Stimulated activated CD4-positive, alpha-beta T cell treated with anti-CD3 and anti-CD28 coated beads, Interleukin-4, amount 100 ng/mL, for 4 hours (primary cell): ENCODE results near the gene PIK3R1.

Experiments
- DNase-seq, 2 experiments: peaks; one replicate each; pipeline ENCODE4 v3.0.0-alpha.2; 2020

The PIK3R1 gene

DNA sequence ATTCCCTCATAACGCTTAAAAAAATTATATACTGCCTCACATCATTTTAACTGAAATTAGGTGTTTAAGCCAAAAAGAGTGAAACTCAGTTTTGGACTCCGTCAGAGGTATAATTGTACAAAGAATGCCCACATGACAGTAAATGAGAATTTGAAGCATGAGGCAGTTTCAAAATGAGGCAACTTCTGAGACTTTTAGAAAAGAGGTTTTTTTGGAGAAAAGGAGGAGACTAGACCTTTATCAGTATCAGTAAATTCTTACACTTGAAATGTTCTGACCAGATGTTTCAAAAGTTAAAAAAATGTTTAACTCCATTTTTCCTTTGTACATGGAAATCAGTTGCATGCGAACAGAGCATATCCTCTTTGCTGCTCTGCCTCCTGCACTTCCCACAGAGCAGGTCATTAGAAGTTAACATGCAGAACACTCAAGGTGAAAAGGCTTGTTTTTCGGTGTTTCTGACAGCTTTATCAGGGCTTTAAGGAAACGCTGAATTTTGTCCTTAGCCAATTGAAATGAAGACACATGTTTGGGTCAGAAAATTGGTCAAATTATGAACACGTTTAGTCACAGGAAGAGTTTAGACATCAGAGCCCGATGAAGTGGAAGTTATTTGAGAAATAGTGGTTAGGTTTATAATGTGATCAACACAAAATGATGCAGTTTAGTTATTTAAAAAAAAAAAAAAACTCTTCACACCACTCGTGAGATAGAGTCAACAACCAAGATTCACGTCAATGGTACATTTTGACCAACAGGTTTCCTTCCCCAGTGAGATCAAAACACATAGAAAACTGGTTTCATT is 59.5 kb downstream of the PIK3R1 start:
- DNase-seq, result no peak

DNA sequence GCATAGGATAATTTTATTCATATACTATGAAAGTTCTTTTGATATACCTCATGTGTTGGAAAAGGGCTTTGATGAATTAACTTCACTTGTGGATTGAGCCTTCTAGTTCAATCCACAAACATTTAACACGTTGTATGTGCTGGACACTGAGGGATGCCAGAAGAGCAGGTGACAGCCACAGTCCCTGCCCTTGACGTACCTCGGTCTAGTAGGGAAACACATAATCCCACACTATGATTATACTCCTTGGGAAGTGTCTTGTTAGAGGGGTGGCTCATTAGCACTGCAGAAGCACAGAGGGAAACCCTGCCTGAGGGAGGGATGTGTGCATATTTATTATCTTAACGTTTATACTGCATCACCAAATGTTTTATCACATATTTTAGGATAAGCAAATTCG is 61.2 kb downstream of the PIK3R1 start:
- no peak for DNase-seq

DNA sequence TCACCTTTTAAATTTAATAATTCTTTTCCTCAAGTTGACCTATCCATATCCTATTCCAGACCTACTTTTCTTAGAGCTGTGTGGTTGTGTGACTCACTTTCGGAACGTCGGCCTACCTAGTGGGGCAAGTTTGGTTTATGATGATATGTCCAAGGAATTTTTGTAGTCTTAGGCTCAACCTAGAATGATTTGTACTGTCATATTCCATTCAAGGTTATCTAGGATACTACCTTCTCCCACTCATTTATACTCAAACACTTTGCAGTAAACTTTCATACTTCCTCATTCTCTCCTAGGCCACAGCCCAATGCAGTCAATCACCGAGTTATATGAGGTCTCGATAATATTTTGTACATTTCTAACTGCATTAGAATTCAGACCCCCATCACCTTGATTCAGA is 61.9 kb downstream of the PIK3R1 start:
- no peak for DNase-seq

DNA sequence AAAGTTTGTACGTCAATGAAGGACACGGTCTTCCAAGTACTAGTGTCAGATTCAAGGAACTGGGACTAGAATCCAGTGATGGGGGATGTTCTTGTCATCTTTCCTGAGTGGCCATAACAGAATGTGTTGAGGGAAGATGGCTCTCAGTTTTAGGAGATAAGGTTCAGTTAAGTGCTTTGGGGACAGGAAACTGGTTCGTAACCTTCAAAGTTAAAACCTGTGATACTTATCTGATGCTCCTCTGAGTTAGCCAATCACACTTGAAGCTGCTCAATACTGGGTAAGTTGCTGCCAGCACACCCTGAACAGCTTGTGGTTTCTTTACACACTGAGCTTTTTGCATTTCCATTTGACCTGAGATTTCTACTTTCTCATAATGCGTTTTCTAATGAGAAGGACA is 64.4 kb downstream of the PIK3R1 start:
- DNase-seq, result peak in 1 of 2 experiments; percentile 33

DNA sequence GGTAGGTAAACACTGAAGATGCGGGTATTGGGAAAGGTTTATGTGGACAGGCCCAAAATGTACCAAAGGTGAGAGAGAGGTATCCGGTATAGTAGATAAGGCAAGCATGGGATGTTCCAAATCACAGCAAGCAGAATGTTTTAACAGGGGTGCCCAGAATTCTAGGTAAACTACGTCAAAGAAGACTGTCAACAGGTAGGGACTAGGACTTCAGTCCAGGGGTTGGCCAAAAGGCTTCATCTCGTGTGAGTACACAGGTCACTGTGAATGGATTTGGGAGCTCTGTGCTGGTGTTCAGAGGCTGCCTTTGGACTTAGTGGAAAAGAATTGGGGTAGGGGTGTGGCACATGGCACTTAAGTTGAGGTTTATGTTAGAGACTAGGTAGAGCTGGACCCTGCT is 66.4 kb downstream of the PIK3R1 start:
- no peak for DNase-seq

DNA sequence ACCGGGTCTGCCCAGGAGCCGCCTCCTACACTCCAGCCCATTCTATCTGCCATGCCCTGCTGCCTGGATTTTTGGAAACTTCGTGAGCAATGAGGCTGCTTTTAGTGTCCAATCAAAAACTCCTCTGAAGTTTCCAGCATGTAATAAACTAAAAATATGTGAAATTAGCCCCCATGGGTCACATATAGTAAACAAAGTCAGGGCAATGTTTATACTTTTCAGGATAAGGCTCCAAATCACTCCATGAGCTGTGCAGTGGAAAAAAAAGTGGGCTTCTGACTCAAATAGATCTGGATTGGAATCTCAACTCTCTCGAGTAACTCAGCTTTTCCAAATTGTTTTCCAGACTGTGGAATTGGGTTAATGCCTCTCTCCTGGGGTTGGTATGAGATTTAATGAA is 68.2 kb downstream of the PIK3R1 start:
- DNase-seq, result no peak

DNA sequence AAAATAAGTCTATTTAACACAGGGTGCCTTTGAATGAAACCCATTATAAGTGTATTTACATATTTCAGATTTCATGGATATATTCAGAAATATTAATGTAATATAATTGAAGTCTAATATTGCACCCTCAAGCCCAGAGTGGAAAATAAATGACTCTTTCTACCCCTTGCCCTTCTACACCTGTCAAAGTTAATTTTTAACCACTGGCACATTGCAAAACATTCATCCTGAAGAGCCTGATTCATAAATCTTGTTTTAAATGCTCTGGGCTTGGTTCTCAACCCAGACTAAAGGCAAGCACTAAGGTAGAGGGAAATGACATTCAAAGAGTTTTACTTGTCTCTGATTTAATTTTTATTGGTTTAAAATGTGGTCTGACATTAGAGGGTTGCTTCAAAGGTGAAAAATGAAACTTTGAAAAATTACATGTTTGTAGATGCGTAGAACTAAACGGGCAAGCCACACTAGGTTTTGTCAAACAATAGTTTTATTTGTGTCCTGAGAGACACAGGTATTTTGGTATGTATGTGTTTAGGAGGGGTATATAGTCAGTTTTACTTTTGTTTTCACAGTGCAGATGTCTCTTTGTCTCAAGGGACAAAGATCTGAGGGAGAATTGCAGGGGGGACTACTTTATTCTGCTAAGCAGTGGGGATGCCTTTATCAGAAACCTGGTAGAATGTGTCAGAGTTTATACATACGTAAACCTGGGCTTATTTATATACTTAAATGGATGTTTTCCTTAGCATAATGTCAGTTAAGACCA is 69.7 kb downstream of the PIK3R1 start:
- no peak for DNase-seq

DNA sequence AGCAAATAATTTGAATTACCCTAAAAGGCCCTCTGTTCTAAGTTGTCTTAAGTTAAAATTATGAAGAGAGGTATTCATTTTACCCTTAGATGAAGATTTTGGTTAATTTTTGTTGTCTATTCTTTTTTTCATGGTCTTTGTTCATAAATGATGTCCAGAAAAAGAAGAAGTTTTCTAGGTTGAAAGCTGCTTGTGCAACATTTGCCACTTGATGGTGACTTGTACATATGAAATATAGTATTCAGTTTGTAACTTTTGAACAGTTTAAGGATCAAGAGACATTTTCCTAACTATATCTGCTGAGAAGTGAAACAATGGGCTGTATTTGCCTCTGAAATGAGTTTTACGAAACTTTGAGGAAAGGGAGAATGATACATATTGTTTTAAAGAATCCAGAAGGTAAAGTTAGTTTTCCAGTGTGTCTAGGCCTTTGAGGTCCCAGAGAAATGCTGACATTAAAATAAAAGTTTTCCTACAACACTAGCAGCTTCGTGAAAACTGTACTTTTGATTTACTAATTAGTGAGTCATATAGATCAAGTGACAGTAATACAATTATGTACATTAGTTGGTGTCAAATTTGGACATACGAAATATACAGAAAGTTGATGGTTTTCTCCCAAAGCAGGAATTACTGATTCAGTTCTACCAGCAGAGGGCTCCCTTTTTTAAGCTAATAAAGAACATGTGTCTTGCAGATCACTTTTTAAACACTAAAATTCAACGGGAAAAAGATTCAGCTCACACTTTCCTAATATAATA is 70.5 kb downstream of the PIK3R1 start:
- DNase-seq, result no peak

DNA sequence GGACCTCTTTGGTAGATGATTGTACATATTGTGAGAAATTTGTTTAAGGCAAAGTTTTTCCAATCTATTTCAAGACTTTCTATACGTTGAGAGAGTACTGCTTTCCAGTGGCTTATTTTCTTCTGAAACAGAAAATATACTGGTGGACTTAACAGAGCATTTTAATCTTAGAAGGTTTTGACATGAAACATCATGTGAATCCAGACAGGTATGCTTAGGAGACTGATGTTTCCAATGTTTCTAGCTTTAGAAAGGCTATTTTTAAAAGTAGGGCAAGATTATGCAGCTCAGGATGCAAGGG is 71.0 kb downstream of the PIK3R1 start:
- no peak for DNase-seq

DNA sequence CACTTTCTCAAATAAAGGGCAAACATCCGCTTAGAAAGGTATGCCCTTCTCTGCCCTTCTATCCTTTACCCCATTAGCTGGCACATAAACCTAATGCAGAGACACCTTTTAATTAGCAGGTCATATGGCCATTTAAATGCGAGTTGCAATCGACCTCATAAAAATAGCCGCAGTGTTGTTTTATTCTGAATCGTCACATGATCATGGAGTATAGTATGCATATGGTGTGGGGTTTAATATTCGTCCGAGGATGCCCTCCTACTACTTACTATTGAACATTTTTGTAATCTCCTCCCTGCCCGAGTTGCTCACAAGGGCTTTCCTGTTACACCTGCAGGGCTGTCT is 72.0 kb downstream of the PIK3R1 start:
- DNase-seq, result no peak

DNA sequence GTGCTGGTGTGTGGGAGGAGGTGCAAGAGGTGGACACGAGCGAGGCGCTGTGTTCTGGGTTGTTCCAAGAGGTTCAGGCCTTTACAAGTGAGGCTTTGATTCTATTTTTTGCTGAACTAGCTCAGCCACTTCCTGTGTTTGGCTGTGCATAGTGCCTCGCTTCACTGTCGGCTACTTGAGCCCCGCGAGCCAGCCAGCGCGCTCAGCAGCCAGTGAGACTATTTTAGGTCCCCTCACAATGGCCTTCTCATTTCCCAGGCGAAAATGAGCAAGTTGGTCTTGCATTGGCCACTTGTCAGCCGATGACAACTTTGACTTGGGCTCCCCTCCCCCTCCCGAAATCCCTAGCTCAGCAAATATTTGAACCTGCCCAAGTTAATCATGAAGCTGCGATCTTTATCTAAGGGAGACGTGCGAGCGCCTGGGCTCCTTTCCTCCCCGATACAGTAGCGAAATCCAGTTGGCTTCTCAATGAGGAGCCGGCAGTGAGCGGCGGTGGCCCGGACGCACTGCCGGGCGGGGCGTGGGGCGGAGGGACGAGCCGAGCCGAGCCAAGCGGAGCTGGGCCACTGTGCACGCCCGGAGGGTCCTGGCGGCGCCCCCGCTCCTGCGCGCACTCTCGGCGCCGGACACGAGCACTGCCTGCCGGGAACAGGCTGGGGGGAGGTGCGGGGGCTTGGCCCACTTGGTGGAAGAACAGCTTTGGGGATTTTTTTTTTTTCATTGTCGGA is 72.6 kb downstream of the PIK3R1 start:
- peak; percentile 39 to 40 for DNase-seq

DNA sequence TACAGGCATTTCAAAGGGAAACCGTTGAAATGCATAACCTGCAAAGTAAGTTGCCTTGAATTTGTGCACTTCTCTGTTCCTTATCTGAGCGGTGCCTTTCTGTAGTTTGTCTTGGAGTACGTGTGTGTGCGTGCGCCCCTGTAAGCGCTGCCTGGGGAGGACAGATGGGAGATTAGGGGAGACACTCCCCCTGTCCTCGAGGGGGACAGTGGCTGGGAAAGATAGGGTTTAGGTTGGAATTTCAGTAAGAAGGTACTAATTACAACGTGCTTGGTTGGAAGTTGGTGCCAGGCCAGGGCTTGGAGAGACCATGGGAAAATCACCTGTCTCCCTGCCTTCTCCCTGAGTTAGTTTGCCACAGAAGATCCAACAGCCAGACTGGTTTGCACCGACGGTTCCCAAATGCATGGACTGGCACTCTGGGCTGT is 73.2 kb downstream of the PIK3R1 start:
- DNase-seq, result no peak

DNA sequence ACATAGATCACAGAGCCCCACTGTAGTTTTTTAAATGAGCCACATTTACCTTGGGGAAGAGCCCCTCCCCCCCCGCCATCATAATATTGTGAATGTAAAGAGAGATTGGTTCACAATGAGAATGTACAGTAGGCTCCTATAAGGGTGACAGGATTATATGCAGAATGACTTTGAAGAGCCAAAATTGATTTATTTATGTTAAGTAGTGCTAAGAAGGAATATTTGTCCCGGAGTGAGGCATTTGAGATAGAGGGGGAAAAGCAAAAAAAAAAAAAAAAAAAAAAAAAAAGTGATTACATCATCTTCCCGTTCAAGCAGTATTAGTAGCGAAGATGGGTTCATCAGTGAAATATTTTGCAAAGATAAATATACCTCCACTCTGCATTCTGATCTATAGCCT is 73.9 kb downstream of the PIK3R1 start:
- DNase-seq, result no peak

DNA sequence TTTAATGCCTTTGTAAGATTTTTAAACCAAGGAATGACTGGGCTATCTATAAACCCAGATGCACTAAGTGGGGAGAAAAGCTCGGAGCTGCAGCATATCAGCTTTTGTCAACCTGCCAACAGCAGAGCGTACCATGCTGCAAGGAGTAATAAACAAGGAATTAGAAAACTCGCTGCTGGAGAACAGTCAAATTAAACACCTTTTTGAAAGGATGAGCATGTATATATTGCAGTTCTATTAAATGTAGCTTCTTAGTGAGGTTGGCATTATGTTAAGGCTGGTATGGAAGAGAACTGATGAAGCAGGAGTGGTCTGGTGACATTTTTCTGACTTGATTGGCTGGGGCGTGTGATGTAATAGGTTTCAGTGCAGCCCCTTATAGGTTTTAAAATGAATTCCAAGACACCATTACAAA is 74.7 kb downstream of the PIK3R1 start:
- no peak for DNase-seq

DNA sequence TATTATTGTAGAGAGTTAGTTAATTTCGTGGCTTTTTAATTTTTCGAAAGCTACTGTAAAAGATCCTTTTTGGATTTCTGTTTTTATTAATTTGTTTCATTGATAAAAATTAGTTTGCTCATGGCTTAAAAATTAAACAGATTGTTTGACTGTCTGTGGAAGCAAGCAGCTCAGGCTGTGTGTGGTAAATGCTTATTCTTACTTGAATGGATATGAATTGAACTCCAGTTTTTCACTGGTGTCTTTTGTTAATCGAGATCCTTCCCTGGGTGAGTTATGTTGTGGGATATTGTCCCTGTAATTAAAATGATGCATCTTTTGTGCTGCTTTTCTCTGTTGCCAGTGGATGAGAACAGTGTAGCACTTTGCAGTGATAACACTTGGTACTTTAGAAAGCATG is 75.3 kb downstream of the PIK3R1 start:
- no peak for DNase-seq

DNA sequence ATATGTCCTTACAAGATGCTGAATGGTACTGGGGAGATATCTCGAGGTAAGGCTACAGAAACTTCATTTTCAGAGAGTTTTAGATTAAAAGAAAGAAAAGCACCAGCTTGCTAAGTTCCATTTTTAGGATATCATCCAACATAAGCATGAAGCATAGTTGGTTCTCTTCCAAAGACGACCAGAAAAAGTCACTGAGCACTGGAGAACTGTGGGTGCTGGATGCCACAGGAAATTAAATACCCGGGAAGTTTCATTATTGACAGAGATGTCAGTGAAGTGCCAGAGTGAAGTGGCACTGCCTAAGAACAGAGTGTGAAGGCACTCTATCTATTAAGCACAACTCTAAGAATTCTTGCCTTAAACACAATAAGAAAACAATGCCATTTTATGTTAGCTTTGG is 76.8 kb downstream of the PIK3R1 start:
- DNase-seq, result no peak

DNA sequence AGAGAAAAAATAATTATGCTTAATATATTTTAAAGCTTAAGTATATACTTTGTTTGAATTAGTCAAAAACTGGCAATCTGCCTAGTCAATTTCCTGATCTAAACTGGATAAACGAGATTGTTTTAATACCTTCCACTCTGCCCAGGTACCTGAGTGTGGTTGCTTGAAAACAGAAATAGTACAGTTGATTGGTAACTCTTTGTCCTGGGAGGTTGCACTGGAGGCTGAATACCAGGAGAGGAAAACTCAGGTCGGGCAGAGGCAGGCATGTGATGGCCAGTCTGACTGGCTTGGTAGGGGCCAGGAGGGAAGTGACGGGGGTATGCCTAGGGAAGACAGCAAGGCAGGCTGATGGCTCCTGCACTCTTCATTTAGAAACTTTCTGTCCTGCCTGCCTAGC is 80.2 kb downstream of the PIK3R1 start:
- no peak for DNase-seq

DNA sequence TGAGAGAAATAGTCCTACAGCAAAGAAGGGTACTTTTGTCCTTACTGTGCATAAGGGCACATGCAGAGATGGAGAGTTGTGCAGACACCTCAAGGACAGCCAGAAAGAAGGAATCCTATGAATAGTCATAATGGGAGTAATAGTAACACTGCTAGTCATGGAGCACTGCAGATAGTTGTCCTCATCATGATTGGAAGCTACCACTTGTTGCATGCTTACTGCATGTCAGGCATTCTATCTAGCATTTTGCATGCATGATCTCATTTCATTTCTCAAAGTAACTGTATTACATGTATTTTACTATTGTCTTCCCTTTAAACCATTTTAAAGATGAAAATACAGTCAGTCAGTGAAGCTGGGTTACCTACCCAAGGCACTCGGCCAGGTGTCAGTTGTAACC is 81.3 kb downstream of the PIK3R1 start:
- DNase-seq, result no peak

DNA sequence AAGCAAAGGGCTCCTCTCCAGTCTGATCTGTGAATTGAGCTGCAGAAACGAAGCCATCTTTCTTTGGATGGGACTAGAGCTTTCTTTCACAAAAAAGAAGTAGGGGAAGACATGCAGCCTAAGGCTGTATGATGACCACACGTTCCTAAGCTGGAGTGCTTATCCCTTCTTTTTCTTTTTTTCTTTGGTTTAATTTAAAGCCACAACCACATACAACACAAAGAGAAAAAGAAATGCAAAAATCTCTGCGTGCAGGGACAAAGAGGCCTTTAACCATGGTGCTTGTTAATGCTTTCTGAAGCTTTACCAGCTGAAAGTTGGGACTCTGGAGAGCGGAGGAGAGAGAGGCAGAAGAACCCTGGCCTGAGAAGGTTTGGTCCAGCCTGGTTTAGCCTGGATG is 82.1 kb downstream of the PIK3R1 start:
- DNase-seq, result no peak

DNA sequence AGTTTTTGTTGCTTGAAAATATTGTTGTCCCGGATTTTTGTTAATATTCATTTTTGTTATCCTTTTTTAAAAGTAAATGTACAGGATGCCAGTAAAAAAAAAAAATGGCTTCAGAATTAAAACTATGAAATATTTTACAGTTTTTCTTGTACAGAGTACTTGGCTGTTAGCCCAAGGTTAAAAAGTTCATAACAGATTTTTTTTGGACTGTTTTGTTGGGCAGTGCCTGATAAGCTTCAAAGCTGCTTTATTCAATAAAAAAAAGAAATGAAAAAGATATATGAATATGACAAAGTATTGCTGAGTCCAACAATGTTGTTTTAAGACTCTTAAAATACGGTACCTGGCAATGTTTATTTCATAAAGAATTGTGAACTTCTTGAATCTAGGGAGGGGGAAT is 82.9 kb downstream of the PIK3R1 start:
- DNase-seq, result no peak

DNA sequence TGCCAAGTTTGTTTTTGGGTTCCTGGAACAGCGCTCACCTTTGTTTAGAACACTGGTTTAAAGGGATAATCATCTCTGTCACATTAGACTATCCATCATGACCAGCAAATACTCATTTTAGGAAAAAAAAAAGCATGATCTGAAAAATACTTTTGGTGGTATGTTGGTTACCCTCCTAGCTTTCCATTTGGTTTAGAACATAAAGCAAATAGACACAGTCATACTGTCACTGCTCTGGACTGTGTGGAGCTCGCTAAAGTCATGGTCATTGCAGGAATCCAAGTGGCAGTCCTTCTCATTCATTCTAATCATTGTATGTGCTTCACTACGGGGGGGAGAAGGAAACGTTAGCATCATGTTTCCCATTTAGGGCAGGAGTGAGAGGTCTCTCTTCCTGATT is 83.5 kb downstream of the PIK3R1 start:
- DNase-seq, result no peak

DNA sequence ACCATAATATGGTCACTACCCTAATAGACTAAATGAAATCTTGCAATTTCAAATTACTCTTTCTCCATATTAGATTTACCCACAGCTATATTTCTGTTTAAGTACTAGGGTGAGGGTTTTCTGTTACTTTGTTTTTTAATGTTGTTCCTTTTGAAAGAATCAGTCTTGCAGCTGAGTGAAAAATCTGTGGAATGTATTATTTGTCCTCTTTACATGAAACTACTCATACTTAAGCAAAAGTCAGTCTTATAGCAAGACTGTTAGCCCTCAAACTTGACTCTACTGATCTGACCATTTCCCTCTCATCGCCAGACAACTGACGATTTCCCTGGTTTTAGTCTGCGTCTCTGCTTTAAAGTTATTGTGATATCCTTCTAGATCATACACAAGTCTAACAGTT is 84.0 kb downstream of the PIK3R1 start:
- DNase-seq, result no peak

DNA sequence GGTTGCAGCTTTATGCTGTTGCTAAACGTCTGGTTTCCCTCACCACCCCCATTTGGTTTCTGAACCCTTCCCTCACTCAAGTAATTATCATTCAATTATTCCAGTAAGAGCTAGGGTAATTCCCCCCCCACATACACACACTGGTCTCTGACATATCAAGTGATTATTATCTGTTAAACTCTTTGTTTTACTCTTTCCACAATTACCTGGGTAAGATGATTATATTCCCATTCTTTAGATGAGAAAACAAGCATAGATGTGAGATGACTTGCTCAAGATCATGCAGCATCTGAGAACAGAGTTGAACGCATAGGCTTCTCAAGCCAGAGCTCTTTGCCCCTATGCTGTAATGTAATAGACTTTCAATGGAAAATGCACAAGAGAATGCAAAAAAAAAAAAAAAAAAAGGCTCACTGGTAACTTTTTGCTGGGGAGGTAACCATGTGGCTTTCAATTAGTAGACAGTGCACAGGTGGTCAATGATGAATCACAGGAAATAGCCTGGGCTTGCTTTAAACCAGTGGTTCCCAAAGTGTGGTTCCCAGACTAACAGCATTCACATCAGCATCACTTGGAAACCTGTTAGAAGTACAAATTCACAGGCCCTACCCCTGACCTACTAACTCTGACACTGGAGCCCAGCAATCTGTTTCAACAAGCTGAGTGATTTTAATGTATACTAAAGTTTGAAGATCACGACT is 87.6 kb downstream of the PIK3R1 start:
- no peak for DNase-seq
